SK-N-DZ (cell line): ENCODE results near the gene GAPT. TPM values are rescaled to one million over a fixed set of nuclear protein-coding genes. Genes with fewer than 3 reads are reported as not detected.

Experiments used
- DNase-seq: peaks from one replicate; pipeline ENCODE4 v3.0.0-alpha.2; 2015; ENCODE audit warnings: low spot score
- polyA plus RNA-seq, 2 experiments: library from polyadenylated mRNA; depleted of rRNA; stranded (reverse); fragments of >200 nt; gene quantifications; 2 replicates each; pipeline ENCODE4 v1.2.3, GENCODE V29; 2014

The GAPT gene
- polyA plus RNA-seq (2014; cell fraction: cytosol; rRNA removed), result not detected in 2 replicates
- polyA plus RNA-seq (2014; cell fraction: nucleus; rRNA removed), result not detected in 2 replicates

- DNase-seq, result no peak
Measured at GRCh38 chr5:58491216-58491892, at the start of gene GAPT. TSS of gene GAPT (plus strand) at chr5:58491435. CDS start at chr5:58494537, 3,102 bp downstream.

DNA sequence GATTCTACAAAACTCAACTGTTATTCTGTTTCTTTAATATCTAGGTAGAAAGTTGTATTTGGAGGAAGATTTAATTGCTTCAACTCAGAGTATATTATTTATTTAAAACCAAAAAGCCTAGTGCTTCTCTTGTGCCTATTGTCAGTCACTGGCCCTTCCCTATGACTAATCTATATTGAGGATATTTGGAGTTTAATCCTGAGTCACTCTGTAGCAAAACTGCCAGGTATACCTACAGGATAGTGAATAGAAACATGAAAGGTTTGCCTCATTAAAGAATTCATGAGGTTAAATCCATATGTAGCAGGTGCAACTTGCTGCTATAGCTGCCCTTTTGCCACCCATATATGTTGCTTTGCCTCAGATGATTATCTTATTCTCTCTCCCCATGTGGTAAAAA lies 46.4 kb upstream of the GAPT start:
- DNase-seq, result no peak

- no peak for DNase-seq
Measured at GRCh38 chr5:58446024-58446423, 45.2 kb upstream of the GAPT start.

- DNase-seq, result no peak
Measured at GRCh38 chr5:58447226-58447625, 44.0 kb upstream of the GAPT start.

GRCh38 chr5:58450018-58450417 lies 41.2 kb upstream of the GAPT start:
- DNase-seq, result no peak

DNA sequence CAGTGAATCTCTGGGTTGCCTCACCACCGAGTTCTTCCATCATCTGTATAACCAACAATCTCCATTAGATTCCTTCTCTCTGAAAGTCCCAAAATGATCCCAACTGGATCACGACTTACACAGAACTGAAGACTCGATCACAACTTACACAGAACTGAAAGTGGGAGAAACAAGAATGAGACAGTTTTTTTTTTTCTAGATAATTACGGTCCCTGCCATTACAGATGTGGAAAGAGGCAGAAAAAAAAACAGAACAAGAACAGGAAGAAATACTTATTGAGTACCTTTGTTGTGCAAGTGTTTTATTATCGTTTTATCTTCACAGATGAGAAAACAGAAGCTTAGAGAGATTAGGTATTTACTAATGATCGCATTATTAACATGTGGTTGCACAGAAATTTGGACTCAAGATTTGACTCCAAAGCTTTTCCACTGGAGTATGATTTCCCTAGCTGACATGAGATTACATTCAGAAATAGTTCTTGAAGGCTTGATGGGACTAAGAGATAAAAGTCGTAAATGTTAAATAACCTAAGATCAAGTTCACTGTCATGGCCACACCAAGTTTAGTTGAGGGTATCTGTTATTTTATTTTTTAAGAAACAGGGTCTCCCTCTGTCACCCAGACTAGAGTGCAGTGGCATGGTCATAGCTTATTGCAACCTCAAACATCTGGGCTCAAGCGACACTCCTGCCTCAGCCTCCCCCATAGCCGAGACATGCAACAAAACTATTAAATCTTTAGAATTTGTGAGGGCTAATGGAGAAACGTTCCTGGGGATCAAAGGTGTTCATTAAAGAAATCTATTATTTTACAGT lies 40.2 kb upstream of the GAPT start:
- DNase-seq, result no peak

DNA sequence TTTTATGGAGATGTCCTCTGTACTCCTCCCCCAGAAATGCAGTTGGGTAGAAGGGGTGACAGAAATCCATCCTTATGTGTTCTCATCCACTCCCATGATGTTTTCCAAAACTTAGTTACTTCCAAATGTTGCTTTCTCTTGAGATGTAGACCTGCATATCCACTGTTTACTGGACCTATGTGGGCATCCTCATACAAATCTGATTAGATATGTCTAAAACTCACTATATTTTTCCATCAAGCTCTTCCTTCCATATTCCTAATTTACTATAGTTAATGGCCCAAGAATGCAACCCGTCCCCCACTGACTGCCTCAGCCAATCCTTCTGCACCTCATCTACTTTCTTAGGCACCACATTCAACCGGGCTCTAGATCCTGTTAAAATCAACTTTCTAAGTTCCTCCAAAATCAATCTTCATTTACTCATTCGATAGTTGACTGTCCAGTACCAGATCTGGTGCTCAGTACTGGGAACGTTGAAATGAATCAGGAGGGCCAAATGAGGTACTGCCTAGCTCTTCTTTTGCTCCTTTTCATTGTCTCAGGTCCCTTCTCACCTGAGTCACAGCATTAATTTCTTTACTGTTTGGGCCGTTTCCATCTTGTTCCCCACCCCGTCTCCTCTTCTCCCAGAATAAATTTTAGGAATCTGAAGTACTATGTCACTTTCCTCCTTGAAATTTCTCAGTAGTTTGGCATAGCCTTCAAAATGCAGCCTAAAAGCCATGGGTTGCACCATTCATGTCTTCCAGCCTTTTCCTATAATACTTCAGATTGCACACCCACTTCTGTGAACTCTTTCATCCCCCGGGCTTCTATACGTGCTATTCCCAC lies 39.3 kb upstream of the GAPT start:
- DNase-seq, result no peak

GRCh38 chr5:58452566-58453258 lies 38.5 kb upstream of the GAPT start:
- DNase-seq, result no peak

DNA sequence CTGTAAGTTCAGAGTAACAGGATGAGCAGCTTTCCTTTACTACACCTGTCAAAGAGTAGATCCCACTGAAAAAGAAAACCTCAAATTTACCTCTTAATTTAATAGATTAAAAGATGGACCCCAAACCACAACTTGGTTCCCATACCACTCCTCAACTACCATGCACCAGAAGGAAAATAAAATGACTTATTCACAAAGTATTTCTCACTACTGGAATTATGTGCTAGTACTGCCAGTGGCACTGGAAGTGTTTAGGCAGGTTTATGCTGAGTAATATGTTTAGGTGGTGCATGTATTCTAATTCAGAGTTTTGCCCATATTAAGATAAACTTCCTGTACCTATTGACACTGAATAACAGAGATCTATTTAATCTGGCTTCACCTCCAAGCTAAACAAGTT lies 37.9 kb upstream of the GAPT start:
- no peak for DNase-seq

- no peak for DNase-seq
Measured at GRCh38 chr5:58454025-58454424, 37.2 kb upstream of the GAPT start.

- no peak for DNase-seq
Measured at GRCh38 chr5:58455066-58455465, 36.2 kb upstream of the GAPT start.

DNA sequence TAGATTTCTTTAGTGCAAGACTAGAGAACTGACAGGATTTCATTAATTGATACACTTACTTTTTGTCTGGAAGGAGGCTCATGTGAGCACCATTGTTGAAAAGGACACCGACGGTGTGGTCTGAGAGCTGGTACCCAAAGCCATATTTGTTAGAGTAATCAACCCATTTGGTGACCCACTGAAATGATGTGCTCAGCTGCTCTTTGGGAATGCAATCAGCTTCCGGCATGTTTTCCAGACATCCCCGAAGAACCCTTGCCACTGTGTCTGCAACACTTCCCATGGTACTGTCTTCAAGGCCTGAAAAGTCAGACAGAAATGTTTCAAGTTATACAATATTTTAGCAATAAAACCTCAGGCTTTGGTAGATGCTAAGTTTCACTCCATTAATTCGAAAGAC lies 35.8 kb upstream of the GAPT start:
- no peak for DNase-seq

GRCh38 chr5:58456026-58456425 lies 35.2 kb upstream of the GAPT start:
- DNase-seq, result no peak

- no peak for DNase-seq
Measured at GRCh38 chr5:58456486-58456885, 34.7 kb upstream of the GAPT start.

GRCh38 chr5:58457050-58457449 lies 34.2 kb upstream of the GAPT start:
- DNase-seq, result no peak

DNA sequence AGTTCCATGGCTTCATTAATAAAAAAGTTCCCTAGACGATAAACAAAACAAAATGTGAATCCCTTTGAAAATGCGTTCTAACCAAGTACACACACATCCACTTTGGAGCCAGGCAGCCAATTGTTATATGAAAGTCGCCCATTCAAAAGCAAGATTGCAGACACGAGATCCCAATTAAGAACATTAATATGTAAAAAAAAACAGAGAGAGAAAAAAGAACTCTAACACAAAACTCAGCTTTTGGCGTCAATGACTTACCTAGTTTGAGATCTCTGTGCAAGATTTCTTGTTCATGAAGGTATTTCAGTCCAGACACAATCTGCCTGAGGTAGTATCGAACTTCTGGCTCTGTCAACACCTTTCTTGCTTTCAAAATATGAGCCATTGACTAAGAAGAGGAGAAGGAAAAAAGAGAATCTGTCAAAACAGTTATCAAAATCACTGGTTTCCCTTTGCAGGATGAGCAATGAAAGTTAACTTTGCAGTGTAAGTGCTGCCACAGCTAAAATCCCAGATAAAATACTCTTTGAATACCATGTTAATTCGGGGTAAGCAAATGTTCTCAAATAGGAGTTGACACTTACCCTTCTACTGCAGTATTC lies 33.0 kb upstream of the GAPT start:
- DNase-seq, result no peak

DNA sequence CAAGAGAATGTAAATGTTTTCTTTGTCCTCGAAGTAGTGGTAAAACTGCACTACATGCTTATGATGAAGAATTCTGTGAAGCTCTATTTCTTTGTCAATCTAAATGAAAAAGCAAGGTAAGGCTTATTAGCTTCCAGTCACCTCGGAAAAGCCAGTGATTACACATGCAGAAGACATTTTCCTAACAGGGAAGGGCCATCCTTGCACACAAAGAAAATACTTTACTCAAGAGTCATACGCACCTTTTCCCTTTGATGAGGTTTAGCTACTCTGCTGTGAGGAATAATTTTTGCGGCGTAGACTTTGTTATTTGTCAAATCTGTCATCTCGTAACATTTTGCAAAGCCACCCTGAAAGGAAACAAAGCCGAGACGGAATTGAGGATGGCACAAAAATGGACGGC lies 32.5 kb upstream of the GAPT start:
- no peak for DNase-seq

- DNase-seq, result peak; percentile 57
Measured at GRCh38 chr5:58459146-58460001, 31.9 kb upstream of the GAPT start.

DNA sequence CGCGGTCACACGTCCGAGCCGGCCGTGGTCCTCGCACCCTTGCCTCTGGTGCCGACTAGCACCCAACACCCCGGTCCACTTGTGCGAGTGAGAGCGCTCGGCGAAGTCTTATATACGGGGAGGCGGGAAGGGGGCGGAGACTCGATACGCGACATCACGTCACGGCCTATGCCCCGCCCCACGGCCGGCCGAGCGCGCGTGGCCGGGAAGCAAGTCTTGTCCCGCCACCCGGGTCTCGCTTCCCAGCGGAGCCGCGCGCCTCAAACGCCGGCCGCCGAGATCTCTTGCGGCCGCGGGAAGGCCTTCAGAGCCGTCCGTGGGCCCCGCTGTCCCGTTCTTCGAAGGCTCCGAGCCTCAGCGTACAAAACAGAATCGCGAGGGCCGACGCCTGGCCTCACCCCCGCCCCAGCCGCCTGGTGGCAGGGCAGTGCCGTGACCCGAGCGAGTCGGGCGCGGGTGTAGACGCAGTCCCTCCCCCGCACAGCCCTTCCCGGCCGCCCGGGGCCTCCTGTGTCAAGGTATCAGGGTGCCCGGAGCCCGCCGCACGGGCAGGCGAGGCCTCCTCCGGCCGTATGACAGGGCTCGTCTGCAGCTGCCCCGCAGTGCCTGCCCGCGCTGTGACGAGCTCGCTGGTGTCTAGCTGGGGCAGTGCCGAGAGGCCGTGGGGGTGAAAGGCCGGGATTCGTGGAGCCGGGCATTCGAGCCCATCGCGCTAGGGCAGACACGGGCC lies 31.1 kb upstream of the GAPT start, which contains the start of gene PLK2:
Gene PLK2 (minus strand): TSS at position 85 of the 730 bp plus-strand sequence. CDS start 127 bp downstream, outside the sequence.
- DNase-seq, result peak; percentile 89
